Measurements from ENCODE around the gene PRAMEF1.
"Not testable (repeated sequence)": the region's sequence is repeated elsewhere in the genome, so short reads cannot be mapped to it uniquely, and the experiment has no call there.

PRAMEF1 gene

GRCh38 chr1:12791097-12791496 is at the start of gene PRAMEF1:
PRAMEF1 (plus strand) TSS chr1:12791397; CDS start chr1:12793228, 1,831 bp downstream.
- not testable (repeated sequence) for DNase-seq (ENCODE audit: low read depth, low spot score)

GRCh38 chr1:12741946-12742345 is 49.3 kb upstream of the PRAMEF1 start:
- no peak for DNase-seq (ENCODE audit: low read depth, low spot score)

GRCh38 chr1:12745126-12745991 is 45.8 kb upstream of the PRAMEF1 start:
- DNase-seq (ENCODE audit: low read depth, low spot score): no peak

GRCh38 chr1:12745992-12746323 is 45.2 kb upstream of the PRAMEF1 start, which contains the start of gene CFAP107:
CFAP107 (plus strand) TSS chr1:12746200; CDS start chr1:12746431, 231 bp downstream.
- no peak for DNase-seq (ENCODE audit: low read depth, low spot score)

GRCh38 chr1:12748778-12749355 is 42.3 kb upstream of the PRAMEF1 start:
- no peak for DNase-seq (ENCODE audit: low read depth, low spot score)

GRCh38 chr1:12754738-12755137 is 36.5 kb upstream of the PRAMEF1 start:
- no peak for DNase-seq (ENCODE audit: low read depth, low spot score)

GRCh38 chr1:12756273-12756672 is 34.9 kb upstream of the PRAMEF1 start:
- DNase-seq (ENCODE audit: low read depth, low spot score): no peak

GRCh38 chr1:12756768-12757413 is 34.3 kb upstream of the PRAMEF1 start:
- DNase-seq (ENCODE audit: low read depth, low spot score): no peak

- no peak for DNase-seq (ENCODE audit: low read depth, low spot score)
Observed at GRCh38 chr1:12757836-12758235, 33.4 kb upstream of the PRAMEF1 start.

GRCh38 chr1:12760256-12760795 is 30.9 kb upstream of the PRAMEF1 start:
- no peak for DNase-seq (ENCODE audit: low read depth, low spot score)

- DNase-seq (ENCODE audit: low read depth, low spot score): no peak
Observed at GRCh38 chr1:12761781-12762180, 29.4 kb upstream of the PRAMEF1 start.

GRCh38 chr1:12762766-12763165 is 28.4 kb upstream of the PRAMEF1 start:
- DNase-seq (ENCODE audit: low read depth, low spot score): no peak

- no peak for DNase-seq (ENCODE audit: low read depth, low spot score)
Observed at GRCh38 chr1:12763479-12763878, 27.7 kb upstream of the PRAMEF1 start.

GRCh38 chr1:12764016-12764415 is 27.2 kb upstream of the PRAMEF1 start:
- no peak for DNase-seq (ENCODE audit: low read depth, low spot score)

- DNase-seq (ENCODE audit: low read depth, low spot score): no peak
Observed at GRCh38 chr1:12769031-12769430, 22.2 kb upstream of the PRAMEF1 start.

GRCh38 chr1:12769976-12770505 is 21.2 kb upstream of the PRAMEF1 start:
- no peak for DNase-seq (ENCODE audit: low read depth, low spot score)

- no peak for DNase-seq (ENCODE audit: low read depth, low spot score)
Observed at GRCh38 chr1:12770620-12771019, 20.6 kb upstream of the PRAMEF1 start.

GRCh38 chr1:12771186-12771585 is 20.0 kb upstream of the PRAMEF1 start:
- DNase-seq (ENCODE audit: low read depth, low spot score): no peak

- DNase-seq (ENCODE audit: low read depth, low spot score): no peak
Observed at GRCh38 chr1:12772520-12772919, 18.7 kb upstream of the PRAMEF1 start.

GRCh38 chr1:12773438-12773837 is 17.8 kb upstream of the PRAMEF1 start, which contains the start of gene PRAMEF12:
PRAMEF12 (plus strand) TSS chr1:12773738; CDS start chr1:12774868, 1,130 bp downstream.
- no peak for DNase-seq (ENCODE audit: low read depth, low spot score)

GRCh38 chr1:12774801-12775345 is 16.3 kb upstream of the PRAMEF1 start:
- no peak for DNase-seq (ENCODE audit: low read depth, low spot score)

GRCh38 chr1:12775443-12775842 is 15.8 kb upstream of the PRAMEF1 start:
- no peak for DNase-seq (ENCODE audit: low read depth, low spot score)

Data from smooth muscle cell of the brain vasculature (primary cell).